GM18907 (cell line): ENCODE results near the gene NBAS.
"Not testable (repeated sequence)": the region's sequence is repeated elsewhere in the genome, so short reads cannot be mapped to it uniquely, and the experiment has no call there.

Experiments
- ATAC-seq: cut with Tn5 transposase; IDR thresholded peaks from one replicate; pipeline ENCODE4 v1.9.1; 2021; ENCODE audit warnings: mild to moderate bottlenecking, moderate library complexity; ENCODE audit not compliant: unreplicated experiment

Gene NBAS

DNA sequence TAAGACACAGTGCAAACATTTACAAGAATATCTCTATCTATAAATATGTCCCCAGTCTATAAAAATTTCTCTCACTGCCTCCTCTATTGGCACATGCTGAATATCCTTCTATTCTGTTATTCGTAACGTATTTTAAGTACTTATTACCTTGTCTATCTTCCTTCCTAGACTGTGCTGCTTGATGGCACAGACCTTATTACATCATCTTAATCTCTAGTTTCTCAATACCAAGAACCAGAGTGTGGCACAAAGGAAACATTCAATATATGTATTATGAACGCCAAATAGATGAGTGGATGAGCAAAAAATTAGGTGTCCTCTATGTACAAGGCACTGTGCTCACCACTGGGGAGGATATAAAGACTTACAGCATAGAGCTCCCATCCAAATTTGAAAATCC is 282.8 kb downstream of the NBAS start:
- ATAC-seq = no peak

DNA sequence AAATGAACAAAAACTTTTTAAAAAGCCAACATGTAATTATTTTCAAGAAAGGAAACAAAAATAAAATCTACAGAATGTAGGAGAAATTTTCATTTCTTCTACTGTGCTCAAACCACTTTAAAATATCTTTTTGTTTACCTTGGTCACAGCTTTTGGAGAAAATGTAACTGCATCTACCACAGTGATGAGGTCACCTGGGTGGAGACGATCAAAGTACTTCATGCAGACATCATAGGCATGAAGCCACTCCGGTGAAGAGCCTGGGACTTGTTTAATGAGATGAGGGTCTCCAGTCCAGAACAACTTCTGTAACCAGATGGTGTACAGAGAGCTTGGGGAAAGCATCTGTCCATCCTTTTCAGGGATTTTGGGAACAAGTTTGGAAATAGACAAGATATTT is 285.8 kb downstream of the NBAS start:
- no peak for ATAC-seq

DNA sequence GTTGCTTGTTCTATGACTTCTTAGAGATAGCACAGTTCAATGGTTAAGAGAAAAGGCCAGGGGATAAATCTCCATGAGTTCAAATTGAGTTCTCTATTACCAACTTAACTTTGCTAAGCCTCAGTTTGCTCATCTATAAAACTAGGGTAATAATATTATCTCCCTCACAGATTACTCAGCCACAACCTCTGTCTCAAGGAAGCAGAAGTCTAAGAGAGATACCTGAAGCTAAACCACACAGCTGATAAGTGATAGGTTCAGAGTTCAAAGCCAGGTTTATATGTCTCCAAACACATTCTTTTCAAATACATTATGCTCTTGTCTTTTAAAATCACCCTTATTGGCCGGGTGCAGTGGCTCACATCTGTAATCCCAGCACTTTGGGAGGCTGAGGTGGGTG is 287.7 kb downstream of the NBAS start:
- ATAC-seq = no peak

DNA sequence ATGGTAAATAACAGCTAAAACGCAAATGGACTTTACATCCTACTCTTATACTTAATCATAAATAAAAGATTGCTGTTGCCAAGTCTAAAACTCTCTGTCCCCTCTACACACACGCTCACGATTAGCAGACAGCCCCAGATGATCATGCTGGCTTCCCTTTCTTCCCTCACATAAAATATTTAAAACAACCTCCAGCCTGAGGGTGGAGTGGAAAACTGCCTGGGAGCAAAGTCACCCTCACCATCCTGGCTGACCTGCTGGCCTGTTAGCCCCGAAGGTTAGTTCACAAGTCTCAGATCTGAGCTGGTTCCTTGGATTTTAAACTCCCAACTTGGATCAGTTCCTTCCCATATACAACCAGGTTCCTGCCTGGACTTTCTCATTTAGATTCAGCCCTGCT is 288.2 kb downstream of the NBAS start:
- no peak for ATAC-seq

DNA sequence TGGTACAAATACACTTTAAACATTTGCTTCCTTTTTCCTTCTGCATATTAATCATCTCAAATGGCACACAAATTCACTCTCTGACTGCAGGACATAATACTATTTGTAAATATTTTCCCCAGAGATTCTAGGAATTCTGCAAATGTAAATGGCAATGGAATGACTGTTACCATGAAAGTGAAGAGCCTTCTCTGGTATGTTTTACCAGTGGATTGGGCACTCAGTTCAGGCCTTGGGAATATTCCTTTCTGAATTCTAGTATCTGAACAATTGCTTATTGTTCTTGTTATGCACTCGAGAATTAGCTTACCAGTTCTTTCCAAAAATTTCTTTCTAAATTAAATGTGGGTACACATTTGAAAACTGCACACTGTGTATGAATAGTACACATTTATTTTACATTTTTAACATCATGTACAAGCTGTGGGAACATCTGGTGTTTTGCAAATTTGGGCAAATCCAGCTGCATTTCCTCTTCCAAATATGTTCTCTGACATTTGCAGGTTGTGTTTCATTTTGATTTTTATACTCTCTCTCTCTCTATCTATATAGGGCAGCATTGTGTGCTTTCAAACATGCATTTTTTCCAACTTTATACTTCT is 289.1 kb downstream of the NBAS start:
- ATAC-seq = no peak

DNA sequence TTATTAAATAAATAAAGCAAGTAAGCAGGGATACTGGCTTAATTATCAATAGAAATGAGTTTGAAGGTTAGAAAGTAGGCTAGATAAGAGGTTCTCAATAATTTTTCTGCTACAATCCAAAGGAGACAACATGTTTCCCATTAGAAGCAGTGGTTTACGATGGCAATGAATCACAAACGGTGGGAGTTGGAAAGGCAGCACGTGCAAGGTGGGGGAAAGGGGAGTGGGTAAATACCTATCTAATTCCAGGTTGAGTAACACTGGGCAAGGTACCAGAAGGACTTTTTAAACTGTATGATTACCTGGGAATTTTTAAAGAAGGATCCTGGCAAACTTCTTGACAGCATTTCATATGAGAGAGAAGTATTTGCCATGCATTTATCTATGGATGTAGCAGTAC is 289.9 kb downstream of the NBAS start:
- no peak for ATAC-seq

DNA sequence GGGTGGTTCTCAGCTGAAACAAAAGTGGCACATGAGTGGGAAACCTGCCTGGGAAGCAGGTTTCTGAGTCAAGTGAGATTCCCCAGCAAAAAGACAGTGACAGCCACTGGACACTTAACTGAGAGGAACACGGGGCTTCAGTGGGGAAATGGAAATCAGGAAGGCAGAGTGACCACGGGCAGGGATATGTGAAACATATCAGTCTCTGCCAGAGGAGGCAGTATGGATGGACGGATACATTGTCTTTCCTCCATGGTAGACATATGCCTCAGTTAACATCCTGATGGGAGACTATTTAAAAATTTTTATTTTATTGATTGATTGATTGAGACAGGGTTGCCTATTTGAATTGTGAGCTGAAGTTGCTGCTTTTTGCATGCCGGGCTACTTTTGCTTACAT is 292.1 kb downstream of the NBAS start:
- no peak for ATAC-seq

DNA sequence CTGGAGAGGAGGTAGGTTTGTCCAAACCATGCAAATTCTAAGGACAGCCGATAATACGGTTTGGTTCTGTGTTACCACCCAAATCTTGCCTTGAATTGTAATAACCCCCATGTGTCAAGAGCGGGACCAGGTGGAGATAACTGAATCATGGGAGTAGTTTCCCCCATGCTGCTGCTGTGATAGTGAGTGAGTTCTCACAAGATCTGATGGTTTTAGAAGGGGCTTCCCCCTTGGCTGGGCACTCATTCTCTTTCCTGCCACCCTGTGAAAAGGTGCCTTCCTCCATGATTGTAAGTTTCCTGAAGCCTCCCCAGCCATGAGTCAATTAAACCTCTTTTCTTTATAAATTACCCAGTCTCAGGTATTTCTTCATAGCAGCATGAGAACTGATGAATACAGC is 295.2 kb downstream of the NBAS start:
- ATAC-seq = no peak

DNA sequence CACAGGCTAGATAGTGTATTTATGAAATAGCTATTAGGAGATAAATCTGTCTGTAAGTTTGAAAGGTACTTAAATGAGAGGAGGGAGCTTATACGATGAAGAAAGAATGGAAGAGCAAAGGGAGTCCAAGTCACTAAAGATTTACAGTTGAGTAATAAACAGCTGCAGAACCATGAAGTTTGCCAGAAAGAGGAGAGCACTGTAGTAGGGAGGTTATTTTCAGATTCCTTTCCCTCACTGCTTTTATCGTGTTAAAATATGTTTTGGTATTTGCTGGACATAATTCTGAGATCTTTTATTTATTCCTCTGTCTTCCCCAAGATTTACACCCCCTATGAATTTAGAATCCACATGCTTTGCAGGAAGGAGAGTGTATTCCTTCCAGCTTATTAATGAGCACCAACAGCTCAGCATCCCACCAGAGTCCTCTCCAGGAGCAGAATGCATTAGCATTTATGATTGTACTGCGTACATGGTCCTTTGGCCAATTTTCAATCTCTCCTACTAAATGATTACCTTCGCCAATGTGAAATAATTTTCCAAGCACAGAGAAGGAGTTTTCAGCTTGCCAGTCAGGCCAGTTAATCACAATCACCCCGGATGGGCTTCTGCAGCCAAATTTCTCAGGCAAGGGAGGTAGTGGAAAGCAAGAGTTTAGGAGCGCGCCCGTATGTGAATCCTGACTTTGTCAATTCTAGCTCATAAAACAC is 297.0 kb downstream of the NBAS start:
- no peak for ATAC-seq

DNA sequence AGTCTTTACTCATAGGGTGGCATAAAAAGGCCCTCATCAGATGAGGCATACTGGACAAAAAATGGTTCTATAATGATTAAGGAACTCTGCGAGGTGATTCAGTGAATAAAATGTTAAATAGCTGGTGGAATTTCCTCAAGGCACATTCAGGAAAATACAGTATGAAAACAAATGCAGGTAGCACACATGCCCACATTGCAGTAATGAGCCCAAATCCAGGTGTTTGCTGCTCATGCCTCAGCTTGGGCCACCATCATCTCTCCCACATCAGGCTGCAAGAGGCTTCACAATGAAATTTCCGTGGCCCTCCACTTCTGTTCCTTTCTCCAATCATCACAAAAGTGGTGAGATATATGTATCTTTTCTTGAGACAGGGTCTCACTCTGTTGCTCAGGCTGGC is 298.3 kb downstream of the NBAS start:
- ATAC-seq = no peak

DNA sequence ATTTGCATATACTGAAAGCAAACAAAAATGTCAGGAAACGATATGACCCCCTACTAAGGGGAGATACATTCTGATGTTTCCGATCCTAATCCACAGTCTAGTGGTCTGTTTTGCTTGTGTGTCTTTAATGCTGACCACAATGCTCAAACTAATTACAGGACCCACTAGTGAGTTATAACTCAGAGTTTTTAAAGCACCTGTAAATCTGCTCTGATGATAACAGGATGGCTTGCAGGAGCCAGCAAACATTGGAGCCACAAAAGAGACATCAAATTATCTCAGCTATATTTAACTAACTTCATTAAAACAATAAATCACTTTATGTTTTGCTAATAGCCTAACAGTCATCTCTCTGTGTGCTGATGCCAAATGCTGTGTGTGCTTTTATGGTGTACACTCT is 300.3 kb downstream of the NBAS start:
- no peak for ATAC-seq

DNA sequence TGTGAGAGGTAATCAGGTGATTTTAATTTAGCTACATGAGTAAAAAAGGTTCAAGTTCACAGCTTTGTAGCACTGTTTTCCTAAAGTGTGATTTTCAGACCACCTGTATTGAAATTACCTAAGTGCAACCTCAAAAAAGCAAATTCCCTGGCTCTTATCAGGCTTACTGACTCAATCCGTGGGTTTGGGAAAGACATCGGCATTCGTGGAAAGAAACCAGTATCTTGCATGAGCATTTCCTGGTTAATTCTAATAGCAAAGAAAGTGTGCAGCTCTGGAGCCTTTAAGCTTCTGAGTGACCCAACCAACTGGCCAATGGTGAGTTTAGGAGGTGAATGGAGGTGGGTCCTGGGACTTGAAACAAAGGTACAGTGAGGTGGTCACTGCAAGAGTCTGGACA is 300.9 kb downstream of the NBAS start:
- no peak for ATAC-seq

DNA sequence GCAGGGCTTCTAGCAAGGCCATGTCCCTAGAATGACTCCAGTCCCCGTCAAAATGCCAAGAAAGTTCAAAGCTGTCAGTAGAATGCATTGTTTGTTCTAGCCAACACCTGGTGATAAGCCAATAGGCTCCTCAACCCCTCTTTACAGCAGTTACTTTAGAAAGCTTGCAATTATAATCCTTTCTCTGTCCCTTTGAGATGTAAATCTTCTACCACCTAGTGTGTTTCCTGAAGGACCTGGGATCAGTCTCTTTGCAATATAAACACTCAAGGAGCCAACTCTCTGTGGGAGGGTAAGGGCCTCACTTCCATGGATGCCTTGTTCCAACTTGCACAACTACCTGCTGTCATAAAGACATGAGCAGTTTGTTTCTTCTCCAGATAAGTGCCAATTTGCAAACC is 301.8 kb downstream of the NBAS start:
- no peak for ATAC-seq

DNA sequence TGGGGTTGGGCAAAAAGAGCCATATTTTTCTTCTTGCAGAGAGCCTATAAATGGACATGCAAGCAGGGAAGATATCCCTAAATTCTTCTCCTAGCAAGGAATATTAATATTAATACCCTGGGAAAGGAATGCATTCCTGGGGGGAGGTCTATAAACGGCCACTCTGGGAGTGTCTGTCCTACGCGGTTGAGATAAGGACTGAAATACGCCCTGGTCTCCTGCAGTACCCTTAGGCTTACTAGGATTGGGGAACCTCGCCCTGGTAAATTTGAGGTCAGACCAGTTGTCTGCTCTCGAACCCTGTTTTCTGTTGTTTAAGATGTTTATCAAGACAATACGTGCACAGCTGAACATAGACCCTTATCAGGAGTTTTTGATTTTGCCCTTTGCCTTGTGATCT is 302.7 kb downstream of the NBAS start:
- ATAC-seq = not testable (repeated sequence)

DNA sequence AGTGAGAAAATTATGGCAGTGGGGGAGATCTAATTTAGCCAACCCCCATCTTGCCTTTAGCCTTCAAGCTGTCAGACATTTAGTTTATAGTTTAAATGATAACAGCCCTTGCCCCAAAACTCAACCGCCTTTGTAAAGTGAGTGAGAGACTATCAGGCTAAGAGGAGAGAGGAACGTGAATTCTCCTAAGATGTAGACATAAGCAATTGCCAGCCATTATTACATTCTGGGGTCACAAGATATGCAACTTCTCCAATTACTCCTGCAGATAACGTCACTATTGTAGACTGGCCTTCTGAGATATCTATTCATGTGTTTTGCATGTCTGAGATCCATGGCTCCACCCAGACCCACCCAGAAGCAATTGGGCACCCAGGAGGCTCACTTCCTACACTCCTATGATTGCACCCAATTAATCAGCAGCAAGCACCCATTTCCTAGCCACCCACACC is 307.3 kb downstream of the NBAS start:
- no peak for ATAC-seq

DNA sequence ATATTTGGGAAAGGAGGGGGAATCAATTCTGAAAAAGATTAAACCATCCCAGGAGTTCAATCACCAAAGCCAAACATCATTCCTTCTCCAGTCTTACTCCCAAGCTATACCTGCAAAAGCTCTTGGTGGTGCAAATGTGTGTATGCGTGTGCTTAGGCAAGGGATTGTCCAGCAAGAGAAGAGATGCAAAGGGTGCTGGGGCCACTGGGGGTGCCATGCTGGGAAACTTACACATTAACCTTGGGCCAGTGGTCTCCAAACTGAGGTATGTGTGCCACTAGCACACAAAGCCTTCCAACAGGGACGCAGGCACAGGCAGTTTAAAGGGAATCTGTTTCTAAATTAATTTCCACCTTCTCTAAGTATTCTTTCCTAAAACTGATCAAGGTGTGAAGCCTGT is 307.9 kb downstream of the NBAS start:
- ATAC-seq = no peak

DNA sequence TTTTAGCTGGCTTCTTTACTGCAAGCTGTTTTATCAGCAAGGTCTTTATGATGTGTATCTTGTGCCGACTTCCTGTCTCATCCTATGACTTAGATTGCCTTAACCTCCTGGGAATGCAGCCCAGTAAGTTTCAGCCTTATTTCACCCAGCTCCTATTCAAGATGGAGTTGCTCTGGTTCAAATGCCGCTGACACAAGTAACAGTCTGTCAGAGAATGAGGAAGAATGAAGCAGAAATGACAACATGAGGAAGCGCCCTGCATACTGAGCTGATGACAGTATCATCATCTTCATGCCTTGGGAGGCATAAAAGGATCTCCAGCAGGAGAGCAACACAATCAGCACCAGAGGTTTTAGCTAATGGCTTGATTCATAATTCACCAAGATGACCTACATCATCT is 309.4 kb downstream of the NBAS start:
- no peak for ATAC-seq

DNA sequence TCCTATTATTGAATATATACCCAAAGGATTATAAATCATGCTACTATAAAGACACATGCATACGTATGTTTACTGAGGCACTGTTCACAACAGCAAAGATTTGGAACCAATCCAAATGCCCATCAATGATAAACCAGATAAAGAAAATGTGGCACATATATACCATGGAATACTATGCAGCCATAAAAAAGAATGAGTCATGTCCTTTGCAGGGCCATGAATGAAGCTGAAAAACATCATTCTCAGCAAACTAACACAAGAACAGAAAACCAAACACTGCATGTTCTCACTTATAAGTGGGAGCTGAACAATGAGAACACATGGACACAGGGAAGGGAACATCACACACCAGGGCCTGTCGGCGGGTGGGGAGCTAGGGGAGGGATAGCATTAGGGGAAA is 310.2 kb downstream of the NBAS start:
- not testable (repeated sequence) for ATAC-seq

DNA sequence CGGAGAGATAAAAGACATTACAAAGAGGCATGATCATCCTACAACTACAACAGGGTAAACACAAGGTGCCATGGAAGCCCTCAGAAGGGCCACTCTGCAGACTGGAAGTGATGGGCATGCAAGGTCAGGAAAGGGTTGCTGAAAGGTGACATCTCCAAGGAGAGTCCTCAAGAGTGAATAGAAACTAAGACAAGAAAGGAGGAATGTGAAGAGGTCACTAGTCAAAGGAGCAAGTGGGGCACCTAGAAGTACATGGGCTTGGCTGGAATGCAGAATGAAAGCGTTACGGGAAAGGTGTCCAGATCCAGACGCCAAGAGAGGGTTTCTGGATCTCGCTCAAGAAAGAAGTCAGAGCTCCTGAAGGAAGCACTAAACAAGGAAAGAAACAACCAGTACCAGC is 314.3 kb downstream of the NBAS start:
- ATAC-seq = no peak

DNA sequence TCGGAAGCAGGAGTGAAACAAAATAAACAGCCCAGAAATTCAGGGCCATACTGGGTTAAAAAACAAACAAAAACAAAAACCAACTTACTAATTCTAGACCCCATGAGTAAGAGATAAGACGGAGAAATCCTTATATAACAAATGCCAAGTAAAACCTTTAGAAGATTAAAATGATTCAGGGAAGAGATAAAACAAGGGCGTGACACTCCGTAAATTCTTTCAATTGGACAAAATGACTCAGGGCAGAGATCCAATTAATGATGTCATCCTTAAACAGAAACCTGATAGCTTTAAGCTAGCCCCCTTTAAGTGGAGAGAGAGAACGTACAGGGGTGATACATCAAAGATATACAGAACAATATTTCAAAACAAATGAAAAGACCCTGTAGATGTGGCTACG is 317.4 kb downstream of the NBAS start:
- no peak for ATAC-seq

DNA sequence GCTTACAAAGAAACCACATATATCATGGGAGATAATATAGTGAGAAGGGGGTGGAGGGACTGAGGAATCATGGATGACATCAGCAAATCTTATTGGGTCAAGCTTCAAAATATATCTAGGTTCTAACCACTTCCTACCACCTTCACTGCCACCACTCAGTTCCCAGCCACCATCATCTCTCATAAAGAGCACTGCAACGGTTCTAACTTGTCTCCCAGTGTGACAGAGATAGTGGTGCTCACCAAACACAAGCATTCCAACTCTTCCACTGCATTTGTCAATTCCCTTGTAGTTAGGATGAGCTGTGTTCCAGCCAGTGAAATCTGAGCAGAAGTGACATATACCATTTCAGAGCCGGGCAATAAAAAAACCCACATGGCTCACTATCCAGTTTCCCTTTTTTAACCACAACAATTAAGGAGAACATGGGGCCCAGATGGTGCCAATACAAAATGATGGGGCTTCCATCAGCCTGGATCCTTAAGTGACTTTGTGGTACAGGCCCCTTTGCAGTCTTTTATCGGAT is 318.1 kb downstream of the NBAS start:
- ATAC-seq = no peak

DNA sequence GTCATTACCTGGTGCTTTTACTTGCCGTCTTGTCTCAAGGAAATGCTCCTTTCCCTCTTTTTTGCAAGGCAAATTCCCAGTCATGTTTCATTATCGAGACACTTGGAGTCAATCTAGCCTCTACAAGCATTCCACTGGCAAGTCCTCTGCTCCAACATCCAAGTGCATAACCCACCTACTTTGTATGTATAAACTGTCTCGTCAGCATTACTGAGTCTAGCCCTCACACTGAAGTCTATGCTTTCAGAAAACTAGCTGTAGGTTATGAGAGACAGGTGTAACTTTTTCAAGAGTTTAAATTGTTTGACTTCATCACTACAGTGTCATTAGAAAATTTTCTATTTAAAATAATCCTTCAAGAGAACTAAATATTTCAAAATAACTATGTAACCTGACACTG is 319.2 kb downstream of the NBAS start:
- ATAC-seq = no peak

DNA sequence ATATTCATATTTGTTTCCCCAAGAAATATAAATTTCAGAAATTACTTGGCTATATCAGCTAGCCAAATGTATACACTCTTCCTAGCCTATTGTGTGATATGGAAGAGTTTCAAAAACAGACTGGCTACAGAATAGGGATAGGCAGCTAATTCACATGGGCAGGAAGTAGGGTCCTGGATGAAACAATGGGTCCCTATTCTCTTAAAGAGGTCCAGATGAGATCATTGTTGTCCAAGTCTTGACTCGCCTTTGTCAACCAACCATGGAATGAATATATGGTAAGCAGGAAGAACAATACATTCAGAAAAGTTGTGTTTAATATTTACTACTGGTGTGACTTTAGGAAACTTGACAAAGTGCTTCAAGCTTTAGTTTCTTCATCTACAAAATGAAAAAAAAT is 319.9 kb downstream of the NBAS start:
- no peak for ATAC-seq
